GM21619 (cell line): ENCODE measurements around the gene UVRAG.
"Not testable (repeated sequence)": the region's sequence is repeated elsewhere in the genome, so short reads cannot be mapped to it uniquely, and the experiment has no call there.

Source experiments
- ATAC-seq: cut with Tn5 transposase; IDR thresholded peaks from one replicate; pipeline ENCODE4 v1.9.1; 2021; ENCODE audit not compliant: unreplicated experiment

The UVRAG gene

GRCh38 chr11:76048763-76049162 is 233.8 kb downstream of the UVRAG start:
- ATAC-seq = no peak

GRCh38 chr11:76049511-76049910 is 234.5 kb downstream of the UVRAG start:
- no peak for ATAC-seq

GRCh38 chr11:76051937-76052336 is 236.9 kb downstream of the UVRAG start:
- no peak for ATAC-seq

GRCh38 chr11:76054330-76054729 is 239.3 kb downstream of the UVRAG start:
- no peak for ATAC-seq

GRCh38 chr11:76056876-76057275 is 241.9 kb downstream of the UVRAG start:
- no peak for ATAC-seq

GRCh38 chr11:76060475-76061036 is 245.5 kb downstream of the UVRAG start:
- ATAC-seq = not testable (repeated sequence)

GRCh38 chr11:76062733-76063132 is 247.7 kb downstream of the UVRAG start:
- peak; percentile 97 for ATAC-seq

- ATAC-seq = no peak
Measured at GRCh38 chr11:76064192-76064591, 249.2 kb downstream of the UVRAG start.

- no peak for ATAC-seq
Measured at GRCh38 chr11:76067099-76067498, 252.1 kb downstream of the UVRAG start.

GRCh38 chr11:76069001-76069400 is 254.0 kb downstream of the UVRAG start:
- no peak for ATAC-seq

- no peak for ATAC-seq
Measured at GRCh38 chr11:76071090-76071489, 256.1 kb downstream of the UVRAG start.

- no peak for ATAC-seq
Measured at GRCh38 chr11:76073724-76074123, 258.7 kb downstream of the UVRAG start.

GRCh38 chr11:76074148-76075095 is 259.4 kb downstream of the UVRAG start:
- ATAC-seq = no peak

GRCh38 chr11:76075716-76076115 is 260.7 kb downstream of the UVRAG start:
- no peak for ATAC-seq

- not testable (repeated sequence) for ATAC-seq
Measured at GRCh38 chr11:76076253-76076652, 261.2 kb downstream of the UVRAG start.

- no peak for ATAC-seq
Measured at GRCh38 chr11:76076749-76077148, 261.7 kb downstream of the UVRAG start.

GRCh38 chr11:76077575-76078150 is 262.7 kb downstream of the UVRAG start:
- no peak for ATAC-seq

GRCh38 chr11:76081084-76081483 is 266.1 kb downstream of the UVRAG start:
- ATAC-seq = not testable (repeated sequence)

GRCh38 chr11:76083563-76084451 is 268.8 kb downstream of the UVRAG start:
- no peak for ATAC-seq

- no peak for ATAC-seq
Measured at GRCh38 chr11:76085270-76085669, 270.3 kb downstream of the UVRAG start.
